ENCODE measurements around the gene DHFR.

Gene DHFR

DNA sequence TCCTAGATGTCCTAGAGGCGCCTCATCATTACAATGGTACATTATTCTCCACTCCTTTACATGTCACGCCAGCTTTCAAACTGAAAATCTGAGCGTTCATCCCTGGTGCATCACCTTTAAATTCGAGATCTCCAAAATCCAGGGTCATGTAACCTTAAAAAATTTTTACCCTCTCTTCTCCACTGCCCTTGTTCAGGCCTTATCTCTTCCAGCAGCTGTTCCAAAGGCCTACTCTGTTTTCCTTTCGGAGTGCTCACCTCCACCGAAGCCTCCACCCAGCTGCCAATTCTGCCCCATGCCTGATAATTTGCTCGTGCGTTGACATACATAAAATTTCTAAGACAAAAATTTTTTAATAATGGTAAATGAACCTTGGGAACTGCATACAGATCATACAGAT, 1.3 kb downstream of the DHFR start:
- no peak for DNase-seq

DNA sequence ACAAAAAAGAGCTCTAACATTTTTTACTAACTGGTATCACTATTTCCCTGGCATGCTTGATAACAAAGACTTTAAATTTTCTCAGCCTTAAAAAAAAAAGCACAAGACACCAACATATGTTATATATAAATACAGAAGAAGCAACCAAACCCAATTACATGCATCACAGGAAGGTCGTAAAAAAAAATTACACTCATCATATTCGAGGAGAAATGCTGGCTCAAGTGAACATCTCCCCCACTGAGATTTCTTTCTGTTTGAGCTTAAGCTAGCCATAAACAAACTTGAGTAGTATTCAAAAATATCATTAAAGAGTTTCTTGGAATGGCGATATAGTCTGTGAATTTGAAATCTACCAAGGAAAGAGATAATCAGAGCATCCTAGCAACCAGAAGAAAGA, 7.9 kb downstream of the DHFR start:
- no peak for DNase-seq

DNA sequence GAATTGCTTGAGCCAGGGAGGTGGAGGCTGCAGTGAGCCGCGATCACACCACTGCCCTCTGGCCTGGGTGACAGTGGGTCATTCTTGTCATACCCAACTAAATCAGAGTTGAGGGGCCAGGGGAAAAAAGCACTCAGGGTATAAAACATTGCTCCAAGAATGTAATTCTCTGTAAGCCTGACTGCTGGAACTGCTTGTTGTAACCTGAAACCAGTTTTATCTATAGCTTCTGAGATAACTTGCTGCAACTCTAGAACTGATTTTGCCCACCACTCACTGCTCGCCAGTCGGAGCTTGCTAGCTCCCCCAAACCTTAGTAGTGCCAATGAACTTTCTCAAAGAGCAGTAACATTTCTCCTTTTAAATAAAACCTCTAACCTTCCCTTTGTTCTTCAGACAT, 9.9 kb downstream of the DHFR start:
- DNase-seq: no peak

DNA sequence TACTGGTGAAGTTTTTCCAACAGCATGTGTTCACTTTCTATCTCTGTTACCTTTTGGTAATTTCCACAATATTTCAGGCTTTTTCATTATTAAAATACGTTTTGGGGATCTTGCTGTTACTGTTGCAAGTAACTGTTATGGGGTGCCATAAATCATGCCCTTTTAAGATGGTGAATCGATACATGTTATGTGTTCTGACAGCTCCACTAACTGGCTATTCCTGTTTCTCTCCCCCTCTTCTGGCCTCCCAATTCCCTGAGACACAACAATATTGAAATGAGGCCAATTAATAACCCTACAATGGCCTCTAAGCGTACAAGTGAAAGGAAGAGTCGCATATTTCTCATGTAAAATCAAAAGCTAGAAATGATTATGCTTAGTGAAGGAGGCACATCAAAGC, 13.4 kb downstream of the DHFR start:
- DNase-seq: no peak

DNA sequence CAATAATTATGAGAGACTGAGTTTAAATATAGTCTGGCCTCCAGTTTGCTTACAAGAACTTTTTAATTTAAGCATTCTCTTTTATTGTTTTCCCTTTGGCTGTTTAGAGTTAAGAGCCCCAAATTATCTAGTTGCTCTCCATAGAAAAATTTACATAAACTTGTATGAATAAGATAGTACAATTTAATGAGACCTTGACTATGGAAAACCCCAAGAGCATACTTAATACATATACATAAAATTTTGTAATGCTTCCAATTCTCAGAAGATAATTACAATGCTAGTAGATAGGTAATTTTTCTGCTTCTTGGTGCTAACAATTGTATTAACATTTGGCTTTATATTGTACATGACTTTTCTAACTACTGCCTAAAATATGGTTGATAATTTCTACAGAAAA, 20.6 kb downstream of the DHFR start:
- DNase-seq: no peak

DNA sequence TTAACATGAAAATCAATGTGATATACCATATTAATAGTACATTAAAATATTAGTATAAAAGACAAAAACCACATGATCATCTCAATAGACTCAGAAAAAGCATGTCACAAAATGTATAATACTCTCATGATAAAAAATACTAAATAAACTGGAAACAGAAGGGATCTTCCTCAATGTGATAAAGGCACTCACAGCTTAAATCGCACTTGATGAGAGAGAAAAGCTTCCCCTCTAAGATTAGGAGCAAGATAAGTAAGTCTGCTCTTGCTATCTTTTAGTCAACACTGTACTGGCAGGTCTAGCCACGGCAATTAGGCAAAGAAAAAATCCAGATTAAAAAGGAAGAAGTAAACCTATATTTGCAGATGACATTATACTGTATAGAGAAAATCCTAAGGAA, 22.1 kb downstream of the DHFR start:
- DNase-seq: no peak

DNA sequence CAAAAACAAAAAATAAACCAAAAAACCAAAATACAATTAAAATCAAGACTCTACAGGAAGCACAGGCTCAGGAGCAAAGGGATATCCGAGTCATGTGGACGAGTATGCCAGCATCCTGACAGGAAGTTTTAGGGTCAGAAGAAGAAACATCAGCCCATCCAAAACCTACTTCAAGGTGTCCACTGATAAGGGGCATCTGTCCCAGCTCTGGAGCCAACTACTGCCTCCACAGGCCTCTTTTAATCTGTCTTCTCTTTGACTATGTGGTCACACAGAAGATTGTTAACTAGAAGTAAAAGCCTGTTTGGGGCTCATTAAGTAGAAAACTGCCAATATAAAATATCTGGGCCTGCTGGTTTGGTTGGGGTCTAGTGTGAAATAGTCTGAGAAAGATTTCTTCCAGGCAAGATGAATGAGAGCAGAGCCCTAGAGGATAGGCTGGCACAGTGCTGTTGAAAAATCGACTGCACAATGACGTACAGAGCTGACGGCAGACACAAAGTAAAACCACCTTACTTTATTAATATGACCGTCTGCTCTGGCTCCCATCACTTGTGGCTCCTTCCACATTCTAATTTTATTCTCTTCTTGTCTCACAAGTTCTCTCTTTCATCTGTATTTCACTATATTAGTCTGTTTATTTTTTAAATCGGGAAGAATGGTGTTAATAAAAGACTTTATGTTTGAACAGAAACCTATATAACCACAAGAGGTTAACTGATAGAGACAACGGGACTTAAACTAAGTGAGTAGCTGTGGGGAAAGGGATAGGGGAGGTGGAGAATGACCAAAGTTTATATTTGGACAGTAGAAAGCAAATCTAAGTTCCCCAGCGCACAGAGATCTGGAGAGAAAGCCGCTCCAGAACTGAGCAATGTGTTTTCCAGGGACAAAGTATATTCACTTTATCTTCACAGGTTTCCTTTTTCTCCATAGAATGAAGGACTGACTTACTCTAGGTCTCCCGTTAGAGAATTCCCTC, 23.2 kb downstream of the DHFR start:
- no peak for DNase-seq

DNA sequence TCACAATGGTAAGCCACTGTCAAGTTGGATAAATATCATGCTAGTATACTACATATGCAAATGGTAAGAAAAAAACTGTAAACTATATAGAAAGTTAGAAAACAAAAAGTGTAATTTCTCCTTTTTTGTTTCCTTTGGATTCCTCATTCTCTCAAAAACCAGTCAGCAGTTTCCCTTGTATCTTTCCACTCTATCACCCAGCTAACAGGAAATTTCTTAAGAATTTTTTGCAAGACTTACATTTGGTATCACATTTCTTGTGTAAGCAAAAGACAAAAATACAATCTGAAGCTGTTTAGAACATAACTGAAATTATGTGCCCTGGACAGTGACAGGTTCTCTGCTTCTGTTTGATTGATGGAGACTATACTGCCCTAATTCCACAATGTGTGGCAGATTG, 25.5 kb downstream of the DHFR start:
- no peak for DNase-seq

DNA sequence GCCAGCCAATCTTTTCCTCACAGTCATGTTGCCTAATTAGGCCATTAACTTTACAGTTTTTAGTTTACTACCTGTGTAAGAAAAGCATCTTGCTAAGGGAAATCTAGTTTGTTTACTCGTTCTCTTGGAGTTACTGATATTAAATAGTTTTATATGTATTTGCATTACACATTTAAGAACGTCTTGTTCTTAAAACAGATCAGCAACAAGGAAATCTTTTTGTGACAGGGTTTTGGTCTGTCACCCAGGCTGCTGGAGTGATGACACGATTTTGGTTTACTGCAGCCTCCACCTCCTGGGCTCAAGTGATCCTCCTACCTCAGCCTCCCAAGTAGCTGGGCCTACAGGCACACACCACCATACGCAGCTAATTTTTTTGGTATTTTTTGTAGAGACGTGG, 29.6 kb downstream of the DHFR start:
- no peak for DNase-seq

DNA sequence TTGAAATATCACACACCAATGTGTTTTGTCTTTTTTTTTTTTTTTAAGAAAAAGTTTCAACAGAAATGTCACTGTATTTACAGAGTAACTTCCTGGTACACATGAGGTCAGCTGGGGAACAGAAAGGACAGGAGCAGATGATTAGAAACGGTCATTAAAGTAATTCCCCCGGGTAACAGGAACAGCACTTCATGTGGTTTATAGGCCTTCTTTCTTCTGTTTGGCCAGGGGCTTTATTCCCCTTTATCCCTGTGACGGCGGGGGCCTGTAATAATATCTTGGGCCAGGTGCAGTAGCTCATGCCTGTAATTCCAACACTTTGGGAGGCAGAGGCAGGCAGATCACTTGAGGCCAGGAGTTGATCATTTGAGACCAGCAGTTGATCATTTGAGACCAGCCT, 30.8 kb downstream of the DHFR start:
- DNase-seq: no peak

DNA sequence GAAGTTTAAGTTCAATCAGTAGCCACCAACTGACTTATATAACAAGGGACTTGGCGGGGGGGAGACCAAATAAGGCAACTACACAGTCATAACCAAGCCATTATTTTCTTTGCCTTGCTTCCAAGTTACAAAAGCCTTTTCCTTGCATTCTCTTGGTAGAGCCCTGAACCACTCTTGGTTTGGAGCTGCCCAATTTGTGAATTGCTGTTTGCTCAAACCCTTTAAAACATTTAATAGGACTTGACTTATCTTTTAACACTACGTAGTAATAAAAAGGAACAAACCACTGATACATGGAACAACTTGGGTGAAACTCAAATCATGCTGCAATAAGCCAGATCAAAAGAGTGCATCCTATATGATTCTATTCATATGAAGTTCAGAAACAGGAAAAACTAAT, 32.0 kb downstream of the DHFR start:
- DNase-seq: no peak

DNA sequence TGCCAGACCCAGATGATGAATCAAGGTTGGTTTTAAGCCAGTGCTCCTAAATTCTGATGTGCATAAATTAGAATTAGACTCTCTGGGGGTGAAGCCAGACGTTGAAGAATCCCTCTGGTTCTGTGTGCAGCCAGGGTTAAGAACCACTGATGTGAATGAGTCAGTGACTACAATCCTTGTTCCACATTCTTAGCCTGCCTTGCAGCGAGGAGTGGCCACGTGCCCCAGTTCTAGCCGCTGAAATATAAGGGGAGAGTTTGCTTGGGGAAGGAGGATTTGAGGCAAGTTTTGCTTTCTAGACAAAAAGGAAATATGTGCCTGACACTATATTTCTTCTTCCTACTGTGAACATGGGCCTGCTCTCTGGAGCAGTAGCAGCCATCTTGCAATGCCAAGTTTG, 34.6 kb downstream of the DHFR start:
- DNase-seq: no peak

DNA sequence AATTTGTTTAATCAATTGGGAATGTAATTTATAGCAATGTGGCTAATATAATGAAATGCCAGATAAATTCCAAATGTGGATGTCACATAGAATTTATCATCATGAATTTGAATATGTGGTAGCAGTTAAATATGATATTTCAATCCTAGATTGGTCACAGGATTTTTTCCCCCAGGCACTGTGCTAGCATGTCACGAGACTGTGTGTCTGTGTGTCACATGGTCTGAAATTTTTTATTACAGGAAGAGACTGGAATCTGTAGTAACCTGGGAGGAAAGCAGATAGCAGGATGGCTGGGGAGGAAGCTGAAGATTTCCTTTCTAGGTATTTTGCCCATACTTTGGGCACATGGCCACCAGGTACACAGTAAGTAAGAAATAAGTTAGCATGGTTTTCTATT, 35.7 kb downstream of the DHFR start:
- no peak for DNase-seq

DNA sequence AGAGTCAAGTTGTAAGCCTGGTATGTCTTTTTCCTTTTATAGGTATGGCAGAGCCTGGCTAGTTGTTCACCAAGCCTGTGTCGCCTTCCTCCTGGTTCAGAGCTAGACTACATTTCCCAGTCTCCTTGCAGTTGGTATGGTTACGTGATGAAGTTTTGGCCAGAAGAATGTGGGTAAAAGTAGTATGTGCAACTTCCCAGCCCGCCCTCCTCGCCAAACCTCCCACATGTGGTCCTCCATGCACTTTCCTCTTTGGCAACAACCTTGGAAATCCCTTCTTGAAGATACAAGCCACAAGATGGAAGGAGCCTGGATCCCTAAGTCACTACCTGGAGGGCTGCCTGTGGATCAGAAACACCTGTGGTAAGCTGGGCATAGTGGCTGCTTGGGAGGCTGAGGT, 36.3 kb downstream of the DHFR start:
- no peak for DNase-seq

DNA sequence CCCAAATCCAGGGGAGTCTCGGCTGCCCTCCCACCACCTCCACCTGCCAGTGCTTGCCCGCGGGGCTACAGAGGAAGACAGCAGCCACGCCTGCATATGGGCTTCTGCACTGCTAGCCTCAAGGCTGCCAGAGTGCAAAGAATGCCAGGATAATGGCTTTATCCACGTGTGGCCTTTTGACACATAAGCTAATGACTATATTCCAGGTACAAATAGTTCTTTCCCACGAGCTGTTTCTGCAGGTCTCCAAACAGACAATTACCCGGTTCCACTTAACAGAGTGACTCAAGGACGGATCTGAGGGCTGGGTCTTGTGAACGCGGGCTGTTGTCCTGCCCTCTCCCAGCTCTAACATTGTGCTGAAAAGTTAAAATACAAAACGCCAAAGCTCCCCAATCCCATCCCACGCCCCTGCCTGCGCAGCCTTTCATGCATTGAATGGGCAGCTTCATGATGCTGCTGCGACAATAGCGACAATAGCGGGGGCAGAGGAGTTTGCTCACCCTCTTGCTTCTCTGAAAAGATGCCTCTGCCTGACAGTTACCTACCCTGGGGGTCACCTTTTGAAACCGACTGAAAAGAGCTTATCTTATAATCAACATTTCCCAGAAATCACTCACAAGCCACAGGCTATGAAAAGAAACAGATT, 39.4 kb downstream of the DHFR start:
- DNase-seq: no peak

DNA sequence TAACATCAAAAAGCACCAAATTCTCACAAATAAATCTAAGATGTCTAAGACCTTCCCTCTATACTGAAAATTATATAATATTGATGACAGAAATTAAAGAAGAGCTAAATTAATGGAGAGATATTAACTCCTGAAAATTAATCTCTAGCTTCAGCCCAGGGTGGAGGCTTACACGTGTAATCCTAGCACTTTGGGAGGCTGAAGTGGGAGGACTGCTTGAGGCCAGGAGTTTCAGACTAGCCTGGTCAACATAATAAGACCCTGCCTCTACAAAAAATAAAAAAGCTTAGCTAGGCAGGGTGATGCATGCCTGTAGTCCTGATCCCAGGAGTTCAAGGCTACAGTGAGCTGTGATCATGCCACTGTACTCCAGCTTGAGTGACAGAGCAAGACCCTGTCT, 45.1 kb downstream of the DHFR start:
- DNase-seq: no peak

DNA sequence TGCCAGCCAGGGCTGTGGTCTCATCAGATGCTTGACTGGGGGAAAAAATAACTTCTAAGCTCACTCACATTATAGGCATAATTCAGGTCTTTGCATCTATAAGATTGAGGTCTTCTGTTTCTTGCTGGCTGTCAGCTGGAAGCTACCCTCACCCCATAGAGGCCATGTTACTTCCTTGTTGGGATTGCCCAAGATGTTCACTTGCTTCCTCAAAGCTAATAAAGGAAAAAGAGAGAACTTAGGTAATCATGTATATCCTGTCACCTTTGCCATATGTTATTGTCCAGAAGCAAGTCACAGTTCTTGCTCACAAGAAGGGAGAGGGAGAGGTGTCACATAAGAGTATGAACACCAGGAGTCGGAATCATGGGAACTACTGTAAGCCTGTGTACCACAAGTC, 46.1 kb downstream of the DHFR start:
- no peak for DNase-seq

DNA sequence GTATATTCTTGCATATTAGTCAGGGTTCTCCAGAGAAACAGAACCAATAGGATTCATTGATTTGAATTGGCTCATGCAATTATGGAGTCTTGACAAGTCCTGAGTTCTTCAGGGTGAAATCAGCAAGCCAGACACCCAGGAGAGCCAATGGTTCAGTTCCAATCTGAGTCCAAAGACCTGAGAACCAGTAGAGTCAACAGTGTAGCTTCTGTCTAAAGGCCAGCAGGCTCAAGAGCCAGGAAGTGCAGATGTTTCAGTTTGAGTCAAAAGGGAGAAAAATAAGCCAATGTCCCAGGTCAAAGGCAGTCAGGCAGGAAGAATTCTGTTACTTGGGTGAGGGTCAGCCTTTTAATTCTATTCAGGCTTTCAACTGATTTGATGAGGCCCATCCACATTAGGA, 47.0 kb downstream of the DHFR start:
- no peak for DNase-seq

DNA sequence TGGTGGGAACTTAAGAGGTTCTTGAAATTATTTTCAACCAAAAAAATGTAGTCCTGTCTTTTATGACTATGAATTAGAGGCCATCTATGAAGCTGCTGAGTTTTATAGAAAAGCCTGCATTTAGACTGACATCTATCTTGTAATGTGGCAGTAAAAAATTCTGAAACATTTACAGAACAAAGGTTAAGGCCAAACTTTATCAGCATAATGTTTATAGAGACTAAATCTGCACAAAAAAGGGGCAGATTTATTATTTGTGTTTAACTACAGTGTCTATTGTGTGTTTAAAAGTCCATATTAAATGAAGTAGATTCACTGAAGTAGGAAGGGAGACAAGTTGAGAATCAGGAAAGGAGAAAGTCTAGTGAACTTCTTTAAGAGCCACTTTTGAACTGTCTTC, 47.4 kb downstream of the DHFR start:
- DNase-seq: no peak

DNA sequence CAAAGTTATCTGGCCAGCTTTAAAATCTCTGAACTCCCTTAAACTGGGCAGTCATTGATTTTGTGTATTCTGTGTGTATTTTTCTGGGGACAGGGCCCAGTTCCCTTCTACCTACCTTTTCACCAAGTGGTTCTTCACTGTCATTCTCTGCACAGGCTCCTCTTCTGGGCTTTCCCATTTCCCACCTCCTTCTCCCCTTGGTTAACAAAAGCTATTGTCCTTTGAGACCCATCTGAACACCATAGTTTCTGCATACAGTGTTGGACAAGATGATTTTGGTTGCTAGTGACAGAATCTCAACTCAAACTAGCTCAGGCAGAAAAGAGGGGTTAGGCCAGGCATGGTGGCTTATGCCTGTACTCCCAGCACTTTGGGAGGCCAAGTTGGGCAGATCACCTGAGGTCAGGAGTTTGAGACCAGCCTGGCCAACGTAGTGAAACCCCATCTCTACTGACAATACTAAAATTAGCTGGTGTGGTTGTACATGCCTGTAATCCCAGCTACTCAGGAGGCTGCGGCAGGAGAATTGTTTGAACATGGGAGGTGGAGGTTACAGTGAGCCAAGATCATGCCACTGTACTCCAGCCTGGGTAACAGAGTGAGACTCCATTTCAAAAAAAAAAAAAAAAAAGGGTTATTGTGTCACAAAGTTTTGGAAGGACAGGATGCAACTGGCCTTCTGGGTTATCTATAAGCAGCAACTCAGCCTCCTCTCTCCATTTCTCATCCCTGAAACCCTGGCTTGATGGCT, 53.7 kb downstream of the DHFR start:
- DNase-seq: no peak

DNA sequence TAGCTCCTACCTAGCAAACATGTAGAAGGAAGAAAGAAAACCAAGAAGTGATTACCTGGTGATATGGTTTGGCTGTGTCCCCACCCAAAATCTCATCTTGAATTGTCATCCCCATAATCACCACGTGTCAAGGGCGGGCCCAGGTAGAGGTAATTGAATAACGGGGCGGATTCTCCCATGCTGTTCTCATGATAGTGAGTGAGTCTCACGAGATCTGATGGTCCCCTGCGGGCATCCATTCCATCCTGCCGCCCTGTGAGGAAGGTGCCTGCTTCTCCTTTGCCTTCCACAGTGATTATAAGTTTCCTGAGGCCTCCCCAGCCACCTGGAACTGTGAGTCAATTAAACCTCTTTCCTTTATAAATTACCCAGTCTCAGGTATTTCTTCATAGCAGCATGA, 57.3 kb downstream of the DHFR start:
- no peak for DNase-seq

DNA sequence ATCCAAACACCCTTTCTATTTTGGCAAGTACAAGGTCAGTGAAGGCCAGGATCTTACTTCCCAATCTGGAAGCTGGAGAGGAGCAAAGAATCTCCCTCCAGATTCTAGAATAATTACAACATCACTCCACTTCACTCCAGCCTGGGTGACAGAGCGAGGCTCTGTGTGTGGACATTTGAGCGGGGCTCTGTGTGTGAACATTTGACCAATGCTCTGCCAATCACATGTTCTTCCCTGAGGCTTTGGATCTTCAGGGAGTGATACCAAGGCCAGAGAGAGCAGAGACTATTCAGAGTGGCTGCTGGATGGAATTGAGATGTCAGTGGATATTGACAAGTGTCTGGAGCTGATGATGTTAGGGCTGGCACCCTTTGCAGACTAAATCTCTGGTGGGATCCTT, 60.0 kb downstream of the DHFR start:
- DNase-seq: no peak

DNA sequence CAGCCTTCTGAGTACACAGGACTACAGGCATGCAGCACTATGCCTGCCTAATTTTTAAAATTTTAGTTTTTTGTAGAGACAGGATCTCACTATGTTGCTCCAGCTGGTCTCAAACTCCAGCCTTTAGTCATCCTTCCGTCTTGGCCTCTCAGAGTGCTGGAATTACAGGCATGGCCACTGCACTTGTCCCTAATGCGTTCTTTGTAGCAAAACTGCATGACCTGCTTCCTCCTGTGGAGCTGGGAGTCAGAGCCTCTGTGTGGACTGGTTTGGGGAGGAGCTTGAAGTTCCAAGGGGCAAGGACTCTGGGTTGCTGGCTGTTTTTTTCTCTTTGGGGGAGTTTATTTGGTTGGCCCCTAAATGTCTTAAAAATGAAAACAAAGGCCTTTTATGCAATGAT, 62.0 kb downstream of the DHFR start:
- DNase-seq: no peak

DNA sequence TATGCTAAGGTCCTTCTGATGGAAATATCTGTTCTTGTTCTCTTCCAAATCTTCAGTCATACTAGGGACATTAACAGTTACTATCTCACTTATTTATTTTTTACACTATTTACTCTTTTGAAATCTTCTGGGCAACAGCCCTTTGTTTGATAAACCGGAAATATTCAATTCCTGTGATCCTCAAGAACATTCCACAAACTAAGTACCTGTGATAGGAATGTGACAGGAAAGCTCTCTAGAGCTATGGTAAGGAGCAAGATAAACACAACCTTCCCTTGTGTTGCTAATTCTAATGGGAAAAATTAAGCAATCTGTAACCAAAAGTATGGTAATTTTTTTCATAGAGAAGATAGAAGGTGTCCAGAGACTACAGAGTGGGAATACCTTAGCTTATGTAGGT, 62.7 kb downstream of the DHFR start:
- DNase-seq: no peak

Measured in activated CD4-positive, alpha-beta T cell treated with anti-CD3 and anti-CD28 coated beads for 1 hour (primary cell).